Uterus (tissue), 2 donors: ENCODE measurements around the gene CEP164.

Experiments used
- CTCF ChIP-seq, 4 experiments: fragments of 200-600 bp in 2 of 4; fragments of 450-650 bp in 2 of 4; sonication (generic) in 2 of 4; IDR thresholded peaks; one replicate each; pipeline ENCODE4 v1.5.1; 2016 to 2019; ENCODE audit warnings: antibody characterized with exemption in 4 of 4, mild to moderate bottlenecking in 2 of 4, moderate library complexity in 1 of 4
- POLR2A ChIP-seq, 2 donors: fragments of 450-650 bp; IDR thresholded peaks; one replicate each; pipeline ENCODE4 v1.6.1; 2016; ENCODE audit warnings: antibody characterized with exemption in 2 of 2, mild to moderate bottlenecking in 1 of 2, moderate library complexity in 1 of 2

GRCh38 chr11:117437041-117437790, 109.6 kb downstream of the CEP164 start:
- TF ChIP-seq CTCF (IDR thresholded peaks at IDR 0.05) (no peak), POLR2A (IDR thresholded peaks at IDR 0.05) (no peak)
